NCI-H1930 (cell line): ENCODE measurements around the gene TOR1AIP2.

Experiments used
- DNase-seq, 2 experiments: peaks; one replicate each; lab custom pipeline; 2025; lab: John Stamatoyannopoulos, UW

The TOR1AIP2 gene

DNA sequence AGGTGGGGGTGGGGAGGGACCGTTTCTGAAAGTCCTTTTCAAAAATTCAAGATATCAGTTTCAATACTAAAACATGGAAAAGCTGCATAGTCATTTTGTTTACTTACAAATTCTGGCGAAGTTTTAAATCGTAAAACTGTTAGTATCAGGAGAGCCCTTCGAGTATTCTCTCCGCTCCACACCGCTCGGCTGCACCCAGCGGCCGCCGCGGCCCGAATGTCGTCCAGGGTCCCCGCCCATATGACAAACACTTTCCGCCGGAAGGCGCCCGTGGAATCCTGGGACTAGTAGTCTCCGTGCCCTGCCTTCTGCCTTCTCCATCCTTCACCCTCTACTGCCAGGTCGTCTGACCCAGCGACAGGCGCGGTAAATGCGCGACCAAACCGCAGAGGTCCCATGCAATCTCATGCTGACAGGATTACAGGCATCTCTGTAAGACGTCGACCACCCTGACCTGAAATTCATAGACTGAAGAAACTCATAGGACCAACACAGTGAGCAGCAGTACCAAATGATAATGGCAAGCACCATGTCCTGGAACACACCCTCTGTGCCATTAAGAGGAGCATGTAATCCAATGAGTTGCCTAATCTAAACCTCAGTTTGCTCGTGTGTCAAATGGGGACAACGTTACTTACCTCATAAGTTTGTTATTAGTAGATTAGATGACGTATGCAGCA is at the start of gene TOR1AIP2:
Gene TOR1AIP2, minus strand, starts transcription at position 218 of the 680 bp plus-strand sequence. CDS start 25,138 bp downstream, outside the sequence.
- DNase-seq, result peak; percentile 79 to 84

DNA sequence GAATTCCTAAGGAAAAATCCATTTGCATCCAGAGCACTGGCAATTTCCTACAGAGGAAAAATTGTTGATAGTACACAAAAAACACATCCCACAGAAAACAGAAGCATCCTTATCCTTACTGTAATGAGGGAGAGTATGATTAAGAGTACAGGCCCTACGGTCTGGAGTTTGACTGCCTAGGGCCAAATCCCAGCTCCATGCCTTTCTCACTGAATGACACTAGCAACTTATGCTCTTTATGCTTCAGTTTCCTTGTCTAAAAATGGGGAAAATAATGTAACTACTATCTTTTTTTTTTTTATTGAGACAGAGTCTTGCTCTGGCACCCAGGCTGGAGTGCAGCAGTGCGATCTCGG is 49.2 kb upstream of the TOR1AIP2 start:
- DNase-seq, result no peak

- DNase-seq, result no peak
Observed at GRCh38 chr1:179925922-179926849, 48.6 kb upstream of the TOR1AIP2 start.

GRCh38 chr1:179925302-179925701 is 47.7 kb upstream of the TOR1AIP2 start:
- no peak for DNase-seq

DNA sequence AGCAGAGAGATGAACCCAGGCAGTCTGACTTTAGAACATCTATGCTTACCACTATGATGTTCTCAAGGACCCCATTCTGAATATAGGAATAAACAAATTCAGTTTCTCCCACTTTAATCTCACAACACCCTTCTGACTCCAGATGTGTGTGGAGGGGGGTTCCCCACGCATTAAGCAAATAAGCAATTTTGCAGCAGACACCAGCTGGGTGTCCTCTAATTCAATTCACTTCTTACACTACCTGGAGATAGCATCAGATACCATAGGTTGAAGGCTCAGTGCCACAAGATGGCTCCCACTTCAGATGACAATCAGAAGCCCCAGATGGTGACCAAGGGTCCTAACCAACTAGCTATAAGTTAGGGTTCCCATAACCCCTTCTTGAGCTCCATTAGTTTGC is 46.7 kb upstream of the TOR1AIP2 start:
- no peak for DNase-seq

DNA sequence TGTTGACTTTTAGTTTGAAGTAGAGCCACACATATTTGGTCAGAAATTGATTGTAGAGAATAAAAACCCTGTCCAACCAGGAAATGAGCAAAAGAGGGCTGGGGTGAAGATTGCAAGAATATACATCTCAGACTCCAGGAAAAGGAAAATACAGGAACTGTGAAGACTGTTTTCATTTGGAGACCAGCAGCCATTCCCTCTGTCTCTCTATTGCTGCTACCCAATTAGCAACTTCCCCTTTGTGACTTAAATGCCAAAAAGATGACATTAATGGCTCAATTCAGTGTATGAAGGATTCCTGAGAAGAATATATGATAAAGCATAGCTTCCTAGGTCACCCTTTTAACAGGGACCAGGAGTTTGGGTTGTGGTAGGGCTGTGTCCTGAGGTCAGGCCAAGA is 45.4 kb upstream of the TOR1AIP2 start:
- no peak for DNase-seq

DNA sequence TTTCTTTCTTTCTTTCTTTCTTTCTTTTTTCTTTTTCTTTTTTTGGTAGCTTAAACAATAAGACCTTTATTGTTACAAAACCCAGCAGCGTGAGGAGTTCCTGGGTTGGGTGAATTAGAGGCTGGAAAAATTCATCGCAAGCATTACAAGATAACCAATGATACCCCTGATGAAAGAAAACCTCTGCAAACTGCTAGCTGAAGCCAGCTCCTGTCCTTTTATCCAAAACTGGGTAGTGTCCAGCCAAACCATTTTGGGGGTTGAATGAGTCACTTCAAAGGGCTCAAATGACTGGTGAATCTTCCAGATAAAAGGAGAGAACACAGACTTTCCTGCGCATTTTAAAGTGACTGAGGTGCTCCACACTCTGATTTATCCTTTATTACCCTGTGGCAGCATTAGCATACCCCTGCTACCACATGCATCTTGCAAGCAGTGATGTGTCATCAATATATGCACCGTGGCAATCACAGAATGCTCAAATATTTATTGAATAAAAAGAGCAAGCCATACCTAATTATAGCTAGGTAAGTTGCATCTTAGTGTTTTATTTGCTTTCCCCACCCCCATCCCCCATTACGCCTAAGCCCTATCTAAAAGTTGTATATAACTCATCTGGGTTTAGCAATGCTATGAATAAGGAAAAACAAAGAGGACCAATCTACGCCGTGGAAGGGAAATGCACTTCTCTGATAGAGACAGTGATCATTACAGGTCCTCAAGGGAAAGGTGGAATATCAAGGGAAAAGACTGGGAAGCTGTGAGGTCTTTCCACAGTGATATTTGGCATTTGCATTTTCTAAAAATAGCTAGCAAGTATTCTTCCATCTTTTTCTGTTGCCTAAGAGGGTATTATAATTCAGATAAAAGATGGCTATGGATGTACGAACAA is 44.6 kb upstream of the TOR1AIP2 start:
- DNase-seq, result no peak

GRCh38 chr1:179921472-179921871 is 43.9 kb upstream of the TOR1AIP2 start:
- DNase-seq, result no peak

GRCh38 chr1:179917601-179918429 is 40.2 kb upstream of the TOR1AIP2 start:
- no peak for DNase-seq

DNA sequence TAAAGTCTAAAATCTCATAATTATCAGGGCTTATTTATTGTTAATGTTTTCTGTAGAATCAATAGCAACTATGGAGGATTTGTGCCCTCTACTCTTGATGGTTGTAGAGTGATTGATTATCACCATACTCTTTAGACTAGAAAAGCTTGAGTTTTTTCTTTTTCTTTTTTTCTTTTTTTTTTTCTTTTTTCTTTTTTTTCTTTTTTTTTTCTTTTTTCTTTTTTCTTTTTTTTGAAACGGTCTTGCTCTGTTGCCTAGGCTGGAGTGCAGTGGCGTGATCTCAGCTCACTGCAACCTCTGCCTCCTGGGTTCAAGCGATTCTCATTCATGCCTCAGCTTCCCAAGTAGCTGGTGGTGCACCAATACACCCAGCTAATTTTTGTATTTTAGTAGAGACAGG is 34.2 kb upstream of the TOR1AIP2 start:
- no peak for DNase-seq

DNA sequence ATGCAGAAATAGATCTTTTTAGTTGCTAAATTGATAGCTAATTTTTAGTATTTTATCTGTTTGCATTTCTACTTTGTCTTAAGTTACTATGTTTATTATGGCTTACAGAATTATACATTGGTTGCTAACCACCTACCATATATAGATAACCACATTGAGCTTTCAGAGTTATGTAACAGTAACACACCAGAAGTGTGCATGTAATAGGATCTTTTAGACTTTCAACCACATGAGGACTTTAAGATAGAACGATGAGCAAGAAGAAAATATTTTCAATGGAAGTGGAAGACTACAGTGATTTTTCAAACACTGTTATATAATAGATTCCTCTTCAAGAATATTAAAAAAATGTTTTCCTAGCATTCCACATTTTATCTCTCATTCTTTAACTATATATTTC is 33.3 kb upstream of the TOR1AIP2 start:
- DNase-seq, result no peak

DNA sequence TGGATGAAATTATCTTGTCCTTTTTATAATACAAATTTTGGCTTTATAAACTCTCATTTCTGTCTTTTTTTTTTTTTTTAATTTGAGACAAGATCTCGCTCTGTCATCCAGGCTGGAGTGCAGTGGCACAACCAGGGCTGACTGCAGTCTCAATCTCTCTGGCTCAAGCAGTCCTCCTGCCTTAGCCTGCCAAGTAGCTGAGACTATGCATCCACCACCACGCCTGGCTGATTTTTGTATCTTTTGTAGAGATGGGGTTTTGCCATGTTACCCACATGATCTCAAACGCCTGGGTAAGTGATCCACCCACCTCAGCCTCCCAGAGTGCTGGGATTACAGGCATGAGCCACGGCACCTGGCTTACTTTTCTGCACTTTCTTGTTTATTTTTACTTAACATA is 12.0 kb upstream of the TOR1AIP2 start:
- no peak for DNase-seq

DNA sequence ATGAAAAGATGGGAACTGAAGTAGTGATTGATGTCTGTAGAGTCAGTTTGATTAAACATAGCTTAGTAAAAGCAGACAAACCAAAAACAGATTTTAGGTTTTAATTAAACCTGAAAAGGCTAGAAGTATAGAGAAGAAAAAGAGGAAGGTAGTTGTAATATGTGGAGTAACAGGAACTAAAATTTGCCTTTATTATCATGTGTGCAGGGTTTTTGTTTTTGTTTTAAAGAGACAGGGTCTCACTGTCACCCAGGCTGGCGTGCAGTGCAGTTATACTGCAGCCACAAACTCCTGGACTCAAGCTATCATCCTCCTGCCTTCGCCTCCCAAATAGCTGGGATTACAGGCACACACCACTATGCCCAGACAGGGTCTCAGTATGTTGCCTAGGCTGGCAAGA is 10.5 kb upstream of the TOR1AIP2 start:
- DNase-seq, result no peak

DNA sequence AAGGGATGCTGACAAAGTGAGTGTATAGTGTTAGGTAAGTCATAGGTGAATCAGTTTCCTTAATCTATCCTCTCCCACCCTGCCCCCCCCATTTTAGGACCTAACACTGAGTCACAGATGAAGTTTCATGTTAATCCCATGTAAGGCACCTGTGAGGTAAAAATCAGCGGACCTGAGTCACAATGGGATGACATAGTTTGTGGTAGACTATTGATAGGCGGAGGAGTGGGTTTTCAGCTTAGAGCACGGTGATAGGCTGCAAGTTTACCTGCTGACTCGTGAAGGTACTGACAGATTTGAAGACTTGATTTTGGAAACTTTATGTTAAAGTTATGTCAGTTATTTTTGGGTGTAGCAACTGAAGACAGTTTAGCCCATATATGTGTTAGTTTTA is 6.1 kb upstream of the TOR1AIP2 start:
- no peak for DNase-seq

DNA sequence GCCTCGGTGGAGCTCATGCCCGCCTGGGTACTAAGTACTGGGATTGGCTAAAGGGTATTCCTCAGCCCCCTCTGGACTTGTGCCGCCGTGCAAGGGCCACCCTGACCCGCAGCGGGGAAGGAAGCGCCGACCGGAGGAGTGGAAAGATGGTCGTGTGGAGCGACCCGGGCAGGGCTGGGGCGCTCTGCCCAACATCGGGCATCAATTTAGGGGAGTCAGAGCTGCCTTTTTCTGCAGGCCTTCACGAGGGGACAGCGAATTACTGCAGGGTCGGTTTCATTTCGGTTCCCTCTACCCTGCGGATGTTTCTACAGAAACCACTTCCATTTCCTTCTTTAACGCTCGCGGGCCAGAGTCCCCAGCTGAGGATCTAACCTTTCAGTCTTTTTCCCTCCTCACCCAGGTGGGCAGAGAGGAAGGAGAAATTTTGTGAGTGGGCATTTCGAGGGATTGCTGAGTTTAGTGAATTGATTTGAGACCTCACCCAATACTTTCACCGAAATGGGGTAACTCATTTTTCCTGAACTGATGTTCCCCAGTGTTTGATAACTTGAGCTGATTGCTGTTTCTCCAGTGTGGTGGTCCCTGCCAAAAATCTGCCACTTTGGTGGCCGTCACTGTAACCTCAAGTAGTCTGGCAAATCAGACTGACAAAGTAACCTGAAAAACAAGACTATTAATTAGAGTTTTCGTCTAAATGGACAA is 5.6 kb upstream of the TOR1AIP2 start:
- no peak for DNase-seq

DNA sequence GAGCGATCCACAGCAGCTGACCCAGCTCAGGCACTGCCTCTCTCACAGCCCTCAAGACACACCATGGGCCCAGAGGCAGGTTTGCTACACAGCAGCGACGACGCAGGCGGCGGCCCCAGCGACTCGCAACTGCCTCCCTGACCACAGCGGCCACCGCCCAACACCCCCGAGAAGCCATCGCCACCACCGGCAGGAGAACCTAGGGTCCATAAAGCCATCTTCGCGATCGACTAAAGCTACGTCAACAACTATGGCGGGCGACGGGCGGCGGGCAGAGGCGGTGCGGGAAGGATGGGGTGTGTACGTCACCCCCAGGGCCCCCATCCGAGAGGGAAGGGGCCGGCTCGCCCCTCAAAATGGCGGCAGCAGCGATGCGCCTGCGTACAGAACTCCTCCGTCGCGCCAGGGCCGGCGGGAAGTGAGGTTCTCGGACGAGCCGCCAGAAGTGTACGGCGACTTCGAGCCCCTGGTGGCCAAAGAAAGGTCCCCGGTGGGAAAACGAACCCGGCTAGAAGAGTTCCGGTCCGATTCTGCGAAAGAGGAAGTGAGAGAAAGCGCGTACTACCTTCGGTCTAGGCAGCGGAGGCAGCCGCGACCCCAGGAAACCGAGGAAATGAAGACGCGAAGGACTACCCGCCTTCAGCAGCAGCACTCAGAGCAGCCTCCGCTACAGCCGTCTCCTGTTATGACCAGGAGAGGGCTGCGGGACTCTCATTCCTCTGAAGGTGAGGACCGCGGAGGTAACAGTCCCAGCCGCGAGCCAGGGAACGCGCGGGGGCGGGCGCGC is 4.8 kb upstream of the TOR1AIP2 start, which contains the start of gene TOR1AIP1:
Gene TOR1AIP1, plus strand, starts transcription at position 33 of the 787 bp plus-strand sequence. Its CDS starts 218 bp downstream, at position 251.
- DNase-seq, result peak; percentile 94 to 98

GRCh38 chr1:179881642-179882252 is 4.1 kb upstream of the TOR1AIP2 start:
- peak in 1 of 2 experiments; percentile 63 for DNase-seq

DNA sequence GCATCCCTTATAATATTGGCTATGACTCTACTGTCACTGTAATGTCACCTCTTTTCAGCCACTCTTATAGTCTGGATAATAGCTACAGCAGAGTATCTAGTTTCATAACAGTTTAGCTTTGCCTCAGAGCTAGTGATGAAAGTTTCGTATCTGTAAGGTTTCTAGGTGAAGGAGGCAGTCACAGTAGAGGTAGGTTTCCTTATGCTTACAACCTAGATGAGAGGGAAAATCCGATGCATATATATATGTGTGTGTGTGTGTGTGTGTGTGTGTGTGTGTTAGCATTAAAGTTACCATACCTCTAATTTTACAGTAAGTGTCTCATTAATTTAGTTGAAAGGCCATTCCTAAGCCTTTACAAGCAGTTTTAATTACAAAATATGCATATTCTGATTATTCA is 2.2 kb upstream of the TOR1AIP2 start:
- DNase-seq, result no peak

DNA sequence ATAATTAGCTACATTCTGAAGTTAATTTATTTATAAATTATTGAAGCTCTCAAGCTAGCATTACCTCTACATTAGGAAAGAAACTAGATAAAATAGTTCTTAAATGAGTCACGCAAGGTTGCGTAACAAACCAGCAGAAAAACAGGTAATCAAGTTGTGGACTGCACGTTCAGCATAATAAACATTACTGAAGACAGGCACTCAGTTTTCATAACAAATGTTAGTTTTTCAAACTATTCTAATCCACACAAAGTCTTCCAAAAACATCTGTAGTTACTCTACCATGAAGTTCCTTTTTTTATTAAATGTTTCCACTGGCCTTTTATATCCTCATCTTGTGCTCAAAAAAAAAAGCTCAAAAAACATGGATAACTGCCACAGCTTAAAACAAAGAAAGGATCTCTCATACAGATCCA is 1.3 kb downstream of the TOR1AIP2 start:
- no peak for DNase-seq
